CD1c-positive myeloid dendritic cell (primary cell): Measurements from ENCODE around the gene ZMPSTE24.
A peak's percentile ranks its signal among the peaks of the same experiment; 100 is the strongest.
"Not testable (repeated sequence)": the region's sequence is repeated elsewhere in the genome, so short reads cannot be mapped to it uniquely, and the experiment has no call there.

Source experiments
- DNase-seq: peaks from one replicate; pipeline ENCODE4 v3.0.0-alpha.2; 2016; ENCODE audit errors: extremely low spot score

Gene ZMPSTE24

DNA sequence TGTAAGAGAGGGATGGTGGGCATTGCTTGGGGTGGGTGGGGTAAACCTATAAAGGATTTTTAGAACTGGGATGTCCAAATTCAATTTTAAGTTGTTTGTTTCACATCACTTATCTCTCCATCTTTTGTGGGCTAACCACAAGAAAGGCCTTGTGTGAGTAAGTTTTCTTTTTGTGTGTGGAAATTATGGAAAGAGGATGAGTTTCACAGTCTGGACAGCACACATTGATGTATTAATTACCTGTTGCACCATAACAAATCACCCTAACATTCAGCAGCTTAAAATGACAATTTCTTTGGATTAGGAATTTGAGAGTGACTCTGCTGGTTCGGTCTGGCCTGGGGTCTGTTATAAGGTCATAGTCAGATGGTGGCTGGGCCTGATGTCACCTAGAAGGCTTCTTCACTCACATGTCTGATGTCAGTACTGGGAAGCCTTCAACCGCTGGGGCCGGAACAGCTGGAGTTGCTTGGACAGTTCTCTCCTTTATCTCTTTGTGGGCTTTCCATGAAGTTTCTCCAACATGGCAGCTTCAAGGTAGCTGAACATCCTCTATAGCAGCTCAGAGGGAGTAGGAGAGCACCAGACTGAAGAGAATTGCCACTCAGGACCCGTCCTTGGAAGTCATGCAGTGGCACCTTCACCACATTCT lies 61.1 kb downstream of the ZMPSTE24 start:
- DNase-seq = no peak

DNA sequence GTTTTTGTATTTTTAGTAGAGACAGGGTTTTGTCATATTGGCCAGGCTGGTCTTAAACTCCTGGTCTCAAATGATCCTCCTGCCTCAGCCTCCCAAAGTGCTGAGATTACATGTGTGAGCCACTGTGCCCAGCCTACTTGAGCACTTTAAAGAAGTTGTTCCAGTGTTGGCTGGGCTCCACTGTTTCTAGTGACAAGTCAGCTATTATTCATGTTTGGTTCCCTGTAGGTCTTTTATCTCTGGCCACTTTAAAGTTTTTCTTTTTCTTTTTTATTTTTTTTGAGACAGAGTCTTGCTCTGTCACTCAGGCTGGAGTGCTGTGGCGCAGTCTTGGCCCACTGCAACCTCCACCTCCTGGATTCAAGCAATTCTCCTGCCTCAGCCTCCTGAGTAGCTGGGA lies 73.4 kb downstream of the ZMPSTE24 start:
- DNase-seq = not testable (repeated sequence)

DNA sequence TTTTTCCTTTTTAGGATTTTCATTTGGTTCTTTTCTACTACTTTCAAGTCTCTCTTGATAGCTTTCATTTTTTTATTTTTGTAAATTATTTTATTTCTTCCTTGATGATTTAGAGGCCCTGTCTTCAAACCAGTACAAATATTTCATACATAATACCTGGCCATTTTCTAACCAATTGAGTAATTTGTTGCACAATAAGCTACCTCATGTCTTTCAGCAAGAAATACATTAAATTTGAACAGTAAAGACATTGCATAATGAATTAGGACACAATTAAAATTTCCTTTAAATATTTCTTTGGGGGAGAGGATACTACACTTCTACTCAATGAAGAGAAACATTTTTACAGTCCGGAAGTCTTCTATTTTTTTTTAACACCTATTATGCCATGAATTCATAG lies 74.7 kb downstream of the ZMPSTE24 start:
- no peak for DNase-seq

DNA sequence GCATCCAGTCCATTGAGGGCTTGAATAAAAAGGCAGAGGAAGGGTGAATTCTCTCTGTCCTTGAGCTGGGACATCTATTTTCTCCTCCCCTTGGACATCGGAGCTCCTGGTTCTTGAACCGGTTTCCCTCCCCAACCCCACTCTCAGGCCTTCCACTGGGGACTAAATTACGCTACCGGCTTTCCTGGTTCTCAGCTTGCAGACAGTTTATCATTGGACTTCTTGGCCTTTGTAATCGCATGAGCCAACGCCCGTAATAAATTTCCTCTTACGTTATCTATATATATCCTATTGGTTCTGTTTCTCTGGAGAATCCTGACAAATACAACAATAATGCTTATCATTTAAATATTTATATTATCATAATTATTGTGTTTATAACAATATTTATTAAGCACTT lies 79.4 kb downstream of the ZMPSTE24 start:
- no peak for DNase-seq

DNA sequence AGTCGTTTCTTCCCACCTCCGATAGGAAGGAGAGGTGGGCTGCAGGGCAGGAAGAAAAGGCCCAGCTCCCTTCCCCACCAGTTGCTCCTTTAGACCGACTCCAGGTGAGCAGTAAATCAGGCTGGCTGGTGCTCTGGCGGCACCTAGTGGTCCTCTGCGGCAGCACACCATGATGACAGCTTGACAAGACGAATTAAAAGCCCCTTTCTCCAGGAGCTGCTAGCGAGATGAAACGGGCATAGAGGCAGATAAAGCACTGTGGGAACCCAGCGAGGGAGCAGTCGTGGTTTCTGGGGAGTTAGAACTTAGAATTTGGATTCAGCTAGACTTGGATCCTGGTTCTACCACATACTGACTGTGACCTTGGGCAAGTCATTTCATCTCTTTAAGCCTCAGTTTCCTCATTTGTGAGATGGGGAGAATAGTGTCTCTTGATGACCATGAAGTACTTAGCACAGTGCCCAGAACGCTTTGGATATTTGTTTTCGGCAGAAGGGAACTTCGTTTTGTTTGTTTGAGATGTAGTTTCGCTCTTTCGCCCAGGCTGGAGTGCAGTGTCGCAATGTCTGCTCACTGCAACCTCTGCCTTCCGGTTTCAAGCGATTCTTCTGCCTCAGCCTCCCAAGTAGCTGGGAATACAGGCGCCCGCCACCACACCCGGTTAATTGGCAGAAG lies 80.8 kb downstream of the ZMPSTE24 start:
- DNase-seq = peak; percentile 83

DNA sequence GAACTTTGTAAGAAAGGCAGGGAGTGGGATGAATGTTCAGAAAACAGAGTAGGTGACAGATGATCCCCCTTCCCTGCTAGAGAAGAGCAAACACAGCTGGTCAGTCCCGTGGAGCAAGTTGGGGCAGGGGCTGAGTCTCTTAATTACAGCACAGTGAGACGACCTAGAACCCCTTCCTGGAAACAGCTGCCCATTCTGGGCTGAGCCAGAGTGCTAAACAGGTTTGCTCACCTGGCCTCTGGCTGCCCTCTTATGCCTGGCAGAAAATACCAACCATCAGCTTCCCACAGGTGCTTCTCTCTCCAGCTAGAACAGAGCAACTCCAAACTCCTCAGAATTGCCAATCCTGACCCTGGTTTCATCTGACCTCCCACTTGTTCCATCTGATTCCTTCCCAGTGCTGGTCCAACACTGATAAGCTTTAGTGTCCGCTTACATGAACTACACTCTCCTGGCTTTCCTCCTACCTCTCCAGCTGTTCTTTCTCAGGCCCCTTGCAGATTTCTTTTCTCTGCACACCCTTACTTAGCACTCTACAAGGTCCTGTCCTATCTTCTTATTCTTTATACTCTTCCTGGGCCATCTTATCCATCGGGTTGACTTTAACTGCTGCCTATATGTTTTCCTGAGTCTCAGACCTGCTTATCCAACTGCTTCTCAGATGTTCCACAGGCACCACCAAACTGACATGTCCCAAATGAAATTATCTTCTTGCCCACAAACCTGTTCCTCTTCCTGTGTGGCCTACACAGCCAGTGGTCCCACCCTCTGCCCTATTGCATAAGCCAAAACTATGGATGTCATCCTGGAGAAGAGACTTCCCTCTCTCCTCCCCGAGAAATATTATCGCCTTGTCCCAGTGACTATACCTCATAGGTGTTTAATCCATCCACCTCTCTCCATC lies 81.6 kb downstream of the ZMPSTE24 start:
- peak; percentile 71 for DNase-seq

DNA sequence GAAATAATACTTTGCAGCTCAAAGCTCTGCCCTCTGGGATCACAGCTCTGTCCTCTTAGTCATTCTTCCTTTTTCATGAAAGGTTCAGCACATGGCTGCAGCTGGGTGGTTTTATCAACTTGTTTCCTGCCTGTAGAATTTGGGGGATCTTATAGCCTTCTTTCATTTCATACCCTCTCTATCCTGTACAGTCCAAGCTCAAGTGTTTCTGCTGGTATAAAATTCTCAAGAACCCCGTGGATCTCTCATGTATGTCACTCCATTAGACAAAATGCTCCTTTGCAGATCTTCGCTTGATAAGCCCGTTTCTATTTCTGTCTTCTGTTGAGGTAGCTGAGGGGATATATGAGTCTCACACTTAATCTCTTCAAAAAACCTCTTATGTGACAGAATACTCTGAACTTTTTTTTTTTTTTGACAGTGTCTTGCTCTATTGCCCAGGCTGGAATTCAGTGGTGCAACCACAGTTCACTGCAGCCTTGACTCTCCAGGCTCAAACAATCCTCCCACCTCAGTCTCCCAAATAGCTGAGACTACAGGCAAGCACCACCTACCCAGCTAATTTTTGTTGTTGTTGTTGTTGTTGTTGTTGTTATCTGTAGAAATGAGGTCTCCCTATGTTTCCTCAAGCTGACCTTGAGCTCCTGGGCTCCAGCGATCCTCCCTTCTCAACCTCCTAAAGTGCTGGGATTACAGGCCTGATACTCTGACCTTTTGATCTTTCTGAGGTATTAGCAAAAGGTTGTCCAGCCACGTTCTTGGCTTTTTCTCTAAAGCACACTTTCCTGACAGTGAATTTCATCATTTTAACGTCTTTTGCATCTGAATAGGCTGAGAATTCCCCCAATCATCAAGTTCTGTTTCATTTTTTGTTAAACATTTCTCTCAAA lies 83.7 kb downstream of the ZMPSTE24 start:
- DNase-seq = peak; percentile 51

DNA sequence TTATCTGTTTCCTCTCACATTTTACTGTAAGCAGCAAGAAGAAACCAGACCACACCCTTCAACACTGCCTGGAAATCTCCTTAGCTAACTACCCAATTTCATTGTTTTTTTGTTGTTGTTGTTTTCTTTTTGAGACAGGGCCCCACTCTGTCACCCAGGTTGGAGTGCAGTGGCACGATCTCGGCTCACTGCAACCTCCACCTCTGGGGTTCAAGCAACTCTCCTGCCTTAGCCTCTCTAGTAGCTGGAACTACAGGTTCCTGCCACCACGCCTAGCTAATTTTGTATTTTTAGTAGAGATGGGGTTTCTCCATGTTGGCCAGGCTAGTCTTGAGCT lies 84.3 kb downstream of the ZMPSTE24 start:
- not testable (repeated sequence) for DNase-seq
